Activated naive CD4-positive, alpha-beta T cell treated with anti-CD3 and anti-CD28 coated beads, Interleukin-2, amount 50 U/mL, for 16 hours (primary cell): Measurements from ENCODE around the gene ELMOD3.
"Not testable (repeated sequence)": the region's sequence is repeated elsewhere in the genome, so short reads cannot be mapped to it uniquely, and the experiment has no call there.

Experiments
- DNase-seq: peaks from one replicate; pipeline ENCODE4 v3.0.0-alpha.2; 2020

ELMOD3 gene

GRCh38 chr2:85329701-85330100, 24.9 kb upstream of the ELMOD3 start:
- DNase-seq = not testable (repeated sequence)

DNA sequence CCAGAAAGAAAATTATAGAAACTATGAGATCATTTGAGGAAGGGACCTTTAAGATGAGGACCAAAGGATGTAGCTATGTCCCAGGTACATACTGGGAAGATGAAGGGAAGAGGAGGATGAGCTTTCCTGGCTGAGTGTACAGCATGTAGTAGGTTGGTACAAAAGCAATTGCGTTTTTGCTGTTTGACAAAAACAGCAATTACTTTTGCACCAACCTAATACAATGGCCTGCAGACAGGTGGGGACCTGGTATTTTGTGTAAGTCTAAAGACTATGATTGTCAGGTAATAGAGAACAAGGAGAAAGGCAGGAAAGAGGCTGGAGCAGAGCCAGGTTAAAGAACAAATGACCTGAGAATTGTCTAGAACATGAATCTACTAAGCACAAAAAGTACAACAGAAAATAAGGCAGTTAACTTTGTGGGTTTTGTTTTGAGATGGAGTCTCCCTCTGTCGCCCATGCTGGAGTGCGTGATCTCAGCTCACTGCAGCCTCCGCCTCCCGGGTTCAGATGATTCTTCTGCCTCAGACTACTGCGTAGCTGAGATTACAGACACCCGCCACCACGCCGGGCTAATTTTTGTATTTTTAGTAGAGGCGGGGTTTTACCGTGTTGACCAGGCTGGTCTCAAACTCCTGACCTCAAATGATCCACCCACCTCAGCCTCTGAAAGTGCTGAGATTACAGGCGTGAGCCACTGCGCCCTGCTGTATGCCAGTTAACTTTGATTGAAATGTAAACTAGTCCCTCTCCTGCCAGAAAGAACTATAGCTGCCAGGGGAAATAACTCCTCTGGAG, 23.5 kb upstream of the ELMOD3 start:
- DNase-seq = no peak

DNA sequence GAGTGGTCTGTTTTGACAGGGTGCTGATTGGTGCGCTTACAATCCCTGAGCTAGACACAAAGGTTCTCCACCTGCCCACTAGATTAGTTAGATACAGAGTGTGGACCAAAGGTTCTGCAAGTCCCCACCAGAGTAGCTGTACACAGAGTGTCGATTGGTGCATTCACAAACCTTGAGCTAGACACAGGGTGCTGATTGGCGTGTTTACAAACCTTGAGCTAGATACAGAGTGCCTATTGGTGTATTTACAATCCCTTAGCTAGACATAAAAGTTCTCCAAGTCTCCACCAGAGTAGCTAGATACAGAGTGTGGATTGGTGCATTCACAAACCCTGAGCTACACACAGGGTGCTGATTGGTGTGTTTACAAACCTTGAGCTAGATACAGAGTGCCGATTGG, 20.7 kb upstream of the ELMOD3 start:
- DNase-seq = not testable (repeated sequence)

DNA sequence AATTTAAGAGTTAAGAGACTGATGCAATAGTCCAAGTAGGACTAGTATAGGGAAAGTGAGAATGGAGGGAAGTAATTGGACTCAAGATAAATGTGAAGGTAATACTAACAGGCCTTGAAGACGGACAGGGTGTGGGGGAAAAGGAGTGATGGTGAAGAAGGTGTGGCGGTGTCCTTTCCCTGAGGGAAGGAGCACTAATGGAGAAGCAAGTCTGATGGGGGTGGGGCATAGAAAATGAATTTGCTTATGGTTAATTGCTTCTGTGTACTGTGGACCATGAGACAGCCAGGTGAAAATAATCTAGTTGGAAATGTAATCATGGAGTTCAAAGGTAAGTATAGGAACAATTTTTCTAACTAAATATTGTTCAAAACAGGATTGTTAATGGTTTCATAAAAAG, 19.6 kb upstream of the ELMOD3 start:
- no peak for DNase-seq

GRCh38 chr2:85340034-85340892, 14.3 kb upstream of the ELMOD3 start:
- no peak for DNase-seq

- no peak for DNase-seq
Measured at GRCh38 chr2:85341269-85342029, 13.1 kb upstream of the ELMOD3 start.

GRCh38 chr2:85342156-85342555, 12.4 kb upstream of the ELMOD3 start:
- no peak for DNase-seq

DNA sequence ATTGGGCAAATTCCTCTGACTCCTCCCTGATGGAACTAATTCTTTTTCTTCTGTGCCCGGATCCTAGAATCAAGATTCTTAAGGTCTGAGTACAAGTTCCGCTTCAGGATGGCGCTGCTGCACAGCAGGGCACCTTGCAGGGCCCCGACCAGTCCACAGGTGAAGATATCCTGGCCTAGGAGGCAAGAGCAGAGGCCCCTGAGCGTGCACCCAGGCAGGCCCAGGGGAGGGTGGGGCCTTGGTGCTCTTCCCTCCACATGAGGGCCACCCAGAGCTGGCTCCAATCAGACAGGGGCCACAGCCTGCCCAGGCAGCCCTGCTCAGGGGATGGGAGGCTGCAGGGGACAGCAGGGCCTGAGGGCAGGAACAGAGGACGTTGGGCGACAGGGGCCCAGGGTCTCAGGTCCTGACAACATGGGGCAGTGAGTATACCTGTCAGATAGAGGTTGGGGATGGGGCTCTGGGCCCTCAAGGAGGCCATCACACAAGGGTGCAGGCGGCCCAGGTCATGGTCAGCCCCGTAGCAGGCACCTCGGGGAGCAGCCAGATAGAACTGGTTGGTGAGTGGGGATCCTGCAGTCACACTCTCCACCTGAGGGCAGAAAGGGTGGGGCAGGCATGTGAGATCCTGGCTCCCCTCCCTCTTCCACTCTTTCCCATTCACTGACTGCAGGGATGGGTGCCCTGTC, 11.2 kb upstream of the ELMOD3 start:
- not testable (repeated sequence) for DNase-seq

- DNase-seq = no peak
Measured at GRCh38 chr2:85344356-85344954, 10.1 kb upstream of the ELMOD3 start.

GRCh38 chr2:85347599-85347998, 7.0 kb upstream of the ELMOD3 start:
- no peak for DNase-seq

DNA sequence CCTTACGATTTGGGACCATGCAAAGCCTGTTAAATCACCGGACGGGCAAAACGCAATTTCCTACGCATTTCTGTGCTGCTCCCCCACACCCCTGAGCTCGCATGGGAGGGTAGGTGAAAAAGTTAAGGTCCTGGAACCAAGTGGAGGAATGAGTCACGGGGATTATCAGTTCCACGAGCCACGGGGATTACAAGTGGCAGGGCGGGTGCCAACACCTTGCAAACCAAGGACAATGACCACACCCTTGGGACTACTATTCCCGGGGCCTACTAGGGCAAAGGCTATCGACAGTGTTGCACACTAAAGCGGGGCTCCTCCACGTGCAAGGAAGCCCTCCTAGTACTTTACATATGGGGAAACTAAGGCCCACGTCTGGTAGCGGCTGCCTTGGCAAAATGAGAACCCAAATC, 688 bp upstream of the ELMOD3 start:
- DNase-seq = no peak

GRCh38 chr2:85355073-85355410, 473 bp downstream of the ELMOD3 start:
- no peak for DNase-seq

DNA sequence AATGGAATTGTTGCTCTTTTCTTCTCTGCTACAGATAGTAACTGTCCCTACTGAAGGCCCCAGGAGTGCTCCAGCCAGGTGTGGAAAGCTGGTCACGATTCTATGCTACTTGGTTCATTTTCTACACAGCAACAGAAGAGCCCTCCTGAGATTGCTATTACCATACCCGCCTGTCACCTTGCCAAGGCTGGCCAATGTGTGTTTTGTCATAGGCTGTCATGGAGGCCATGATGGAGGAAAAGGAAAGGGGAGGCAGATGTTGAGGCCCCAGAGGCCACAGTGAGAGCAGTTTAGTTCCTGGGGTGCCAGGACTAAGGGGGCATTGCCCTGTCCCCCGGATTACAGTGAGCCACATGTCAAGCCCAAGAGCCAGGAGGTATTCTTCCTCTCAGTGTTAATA, 952 bp downstream of the ELMOD3 start:
- DNase-seq = no peak

- DNase-seq = no peak
Measured at GRCh38 chr2:85356186-85356585, 1.6 kb downstream of the ELMOD3 start.

DNA sequence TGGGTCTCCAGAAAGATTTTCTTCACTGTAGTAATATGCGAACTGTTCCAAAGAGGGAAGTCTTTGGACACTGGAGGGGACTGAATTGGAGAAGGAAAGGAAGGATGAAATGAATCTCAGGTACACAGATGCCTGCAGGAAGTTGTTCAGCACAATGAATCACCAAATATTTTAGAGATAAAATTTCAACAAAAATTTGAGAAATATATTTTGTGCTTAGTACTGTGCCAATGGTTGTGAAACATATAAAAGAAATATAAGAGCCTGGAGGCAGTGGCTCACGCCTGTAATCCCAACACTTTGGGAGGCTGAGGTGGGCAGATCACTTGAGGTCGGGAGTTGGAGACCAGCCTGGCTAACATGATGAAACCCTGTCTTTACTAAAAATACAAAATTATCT, 3.2 kb downstream of the ELMOD3 start:
- no peak for DNase-seq

GRCh38 chr2:85362653-85363387, 8.3 kb downstream of the ELMOD3 start:
- not testable (repeated sequence) for DNase-seq

DNA sequence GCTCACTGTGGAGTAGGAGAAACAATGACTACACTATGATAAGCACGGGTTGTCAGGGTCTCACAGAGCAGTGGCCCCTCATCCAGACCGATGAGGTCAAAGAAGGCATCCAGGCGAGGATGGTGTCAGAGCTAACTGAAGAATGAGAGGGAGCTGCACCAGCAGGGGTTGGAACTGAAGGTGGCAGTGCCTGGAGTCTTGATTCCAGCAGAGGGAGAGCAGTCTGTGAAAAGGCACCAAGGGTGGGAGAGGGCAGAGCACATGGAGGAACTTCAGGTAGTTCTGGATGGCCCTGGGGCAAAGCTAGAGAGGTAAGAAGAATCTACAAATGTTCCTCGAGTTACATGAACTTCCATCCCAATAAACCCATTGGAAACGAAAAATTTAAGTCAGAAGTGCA, 12.6 kb downstream of the ELMOD3 start:
- DNase-seq = no peak

DNA sequence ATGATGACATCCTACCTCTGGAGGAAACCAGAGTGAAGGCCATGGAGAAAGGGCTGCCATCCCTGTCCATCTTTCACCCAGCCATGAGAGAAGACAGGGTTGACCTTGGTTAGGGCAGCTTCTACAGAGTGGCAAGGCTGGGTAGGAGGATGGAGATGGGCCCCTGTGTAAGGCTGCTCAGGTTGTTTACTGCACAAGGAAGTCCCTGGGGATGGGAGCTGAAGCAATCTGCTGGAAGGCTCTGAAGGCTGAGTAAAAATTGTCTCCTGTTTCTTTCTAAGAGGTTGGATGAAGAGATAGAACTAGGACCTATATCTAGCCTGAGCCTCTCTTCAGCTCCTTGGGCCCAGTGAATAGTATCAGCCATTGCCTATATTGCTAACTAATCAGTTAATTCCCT, 14.4 kb downstream of the ELMOD3 start:
- DNase-seq = no peak

GRCh38 chr2:85369500-85369899, 14.9 kb downstream of the ELMOD3 start:
- no peak for DNase-seq

DNA sequence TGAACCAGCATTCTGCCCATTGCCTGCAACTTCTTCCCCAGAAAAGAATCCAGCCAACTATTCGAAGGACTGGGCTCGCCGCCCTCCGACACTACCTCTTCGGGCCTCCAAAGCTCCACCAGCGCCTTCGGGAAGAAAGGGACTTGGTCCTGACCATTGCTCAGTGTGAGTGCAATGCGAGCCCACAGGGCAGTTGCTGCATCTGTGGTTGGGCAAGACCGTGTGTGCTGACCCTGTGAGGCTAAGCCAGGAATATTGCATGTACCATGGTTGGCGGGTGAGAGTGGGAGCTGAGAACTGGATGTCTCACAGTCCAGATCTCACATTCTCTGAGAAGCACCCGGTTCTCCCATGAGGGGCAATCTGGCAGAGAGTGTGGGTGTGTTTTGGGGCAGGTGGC, 16.5 kb downstream of the ELMOD3 start:
- no peak for DNase-seq

- no peak for DNase-seq
Measured at GRCh38 chr2:85376291-85377065, 21.9 kb downstream of the ELMOD3 start.
